Heart left ventricle (tissue), 16 donors: ENCODE data around the gene CPXM2. TPM values are rescaled to one million over a fixed set of nuclear protein-coding genes. Genes with fewer than 3 reads are reported as not detected.

Experiments used
- ATAC-seq, 4 donors: fragments of 200-7000 bp; cut with Tn5 transposase; one replicate each; pipeline ENCODE4 v1.9.1; 2020 to 2022; ENCODE audit warnings: moderate library complexity in 4 of 4, mild to moderate bottlenecking in 3 of 4, moderate number of reproducible peaks in 1 of 4
- DNase-seq, 5 donors: peaks; one replicate each; pipeline ENCODE4 v3.0.0-alpha.2; 2020
- H3K27ac ChIP-seq, 12 donors: fragments of 200-600 bp; sonication (generic) in 4 of 12; one replicate each; pipeline versions ENCODE4 v1.5.0 to v1.8.0; 2016 to 2022; ENCODE audit warnings: mild to moderate bottlenecking in 2 of 12
- H3K27me3 ChIP-seq, 9 donors: fragments of 200-600 bp; sonication (generic) in 2 of 9; one replicate each; pipeline versions ENCODE4 v1.5.1 to v1.8.0; 2016 to 2022; ENCODE audit warnings: mild to moderate bottlenecking in 3 of 9
- H3K36me3 ChIP-seq, 9 donors: fragments of 200-600 bp; sonication (generic) in 2 of 9; one replicate each; pipeline versions ENCODE4 v1.5.0 to v1.8.0; 2018 to 2022; ENCODE audit warnings: mild to moderate bottlenecking in 2 of 9
- H3K4me1 ChIP-seq, 12 donors: fragments of 200-600 bp; sonication (generic) in 4 of 12; one replicate each; pipeline versions ENCODE4 v1.5.0 to v1.8.0; 2016 to 2022; ENCODE audit warnings: mild to moderate bottlenecking in 3 of 12
- H3K4me3 ChIP-seq, 12 donors: fragments of 200-600 bp; sonication (generic) in 4 of 12; one replicate each; pipeline versions ENCODE4 v1.5.0 to v1.8.0; 2017 to 2022; ENCODE audit warnings: mild to moderate bottlenecking in 9 of 12, moderate library complexity in 4 of 12
- H3K9me3 ChIP-seq, 12 donors: fragments of 200-600 bp; sonication (generic) in 4 of 12; one replicate each; pipeline versions ENCODE4 v1.5.0 to v1.8.0; 2016 to 2022; ENCODE audit warnings: mild to moderate bottlenecking in 1 of 12
- CTCF ChIP-seq, 12 donors: fragments of 200-600 bp; sonication (generic) in 4 of 12; IDR thresholded peaks; one replicate each; pipeline versions ENCODE4 v1.5.0 to v1.8.0; 2018 to 2022; ENCODE audit warnings: antibody characterized with exemption in 12 of 12, mild to moderate bottlenecking in 5 of 12
- POLR2A ChIP-seq, 2 donors: fragments of 450-650 bp; IDR thresholded peaks; one replicate each; pipeline ENCODE4 v1.6.1; 2017; ENCODE audit warnings: antibody characterized with exemption in 2 of 2, mild to moderate bottlenecking in 2 of 2, moderate library complexity in 2 of 2
- WGBS, 4 donors: extraction: QIAGEN DNeasy Blood & Tissue Kit in 2 of 4; methylation state at CpG; one replicate each; pipeline versions ENCODE4 v1.1.5 to v1.1.7; 2013 to 2018; 5-methylcytosine and 5-hydroxymethylcytosine counted together
- intact Hi-C, 10 donors: fragments of 100-400 bp; cut with DNase I; formaldehyde crosslinking; loops; one replicate each; pipeline versions ENCODE4 v1.11.1 to v1.14.2; 2022
- polyA plus RNA-seq, 2 donors: library from polyadenylated mRNA; stranded (reverse); fragments of 200-250 nt; gene quantifications; one replicate each; pipeline ENCODE4 v1.2.3, GENCODE V29; 2013
- total RNA-seq, 9 donors: library from RNA; depleted of rRNA in 2 of 9; stranded (reverse); fragments of >200 nt in 2 of 9; fragmentation: NEBNext Ultra II Directional in 3 of 9; extraction: Animal tissue kit (Norgen Biotek cat#: 25700) in 3 of 9; gene quantifications; one replicate each; pipeline versions ENCODE4 v1.1.0 to v1.2.4, GENCODE V29; 2016 to 2023
- donor health status: ischemic (EF 13 %, LVEDD 7.1; RV severe dilation, severe dysfunction).
- donor health status: healthy with polysubstance abuse.
- donor health status: DM: no; HTN: yes; CAD: no.
- donor health status: DM: no; HTN: no; CAD: no.
- donor health status: ischemic (EF 25% LVEDD 6.9; RV normal size, moderate dysfunction).
- donor health status: ischemic (EF 25% LVEDD 5.7; RV mildly dilated, moderate dysfunction).
- donor health status: healthy.
- donor health status: DM: yes; HTN: yes; CAD: no.
- donor health status: ischemic (EF 35%, LVEDD 5.7; RV mildly dilated, moderate dysfunction).
- donor health status: nonischemic (EF 11% LVEDD 7.7; RV severe dilation, severe dysfunction).
- donor health status: DM: yes; HTN: yes; CAD: no.
- donor health status: PGD.
- donor health status: ischemic (EF 29% LVEDD 5.4; RV normal size, mild dysfunction).
- donor health status: nonischemic (EF 23%, LVEDD 6.1; RV moderate dilation, normal function).

Gene CPXM2
- total and polyA plus RNA-seq, 11 donors, result 1.1 to 23.2 (median 4.2) TPM

- H3K27ac ChIP-seq, result no peak overlapping the region
- H3K4me1 ChIP-seq, result no peaks in the 10 kb centered on the region
- no peak for ATAC-seq
- H3K4me3 ChIP-seq, result no peak overlapping the region
- no peak for TF ChIP-seq POLR2A (IDR thresholded peaks at IDR 0.05)
- TF ChIP-seq CTCF (IDR thresholded peaks at IDR 0.05), result no peak
- intact Hi-C loops, result no loop called here
- 88 to 95% (median 89%) methylated on average over 13 of the region's 13 CpGs for WGBS, 4 donors
- H3K9me3 ChIP-seq, result peaks cover 0 to 6% (median 0%) of the 10 kb centered on the region in 12 donors
- H3K36me3 ChIP-seq, result no peaks in the 10 kb centered on the region
- no peaks in the 10 kb centered on the region for H3K27me3 ChIP-seq
- no peak for DNase-seq
Measured at GRCh38 chr10:123790132-123790885, 101.3 kb downstream of the CPXM2 start.

GRCh38 chr10:123788981-123789380, 102.6 kb downstream of the CPXM2 start:
- Histone ChIP-seq H3K4me3 (no peak overlapping the region), H3K27ac (no peak overlapping the region), H3K4me1 (peaks cover 0 to 2% (median 0%) of the 10 kb centered on the region in 12 donors), H3K9me3 (peaks cover 0 to 6% (median 0%) of the 10 kb centered on the region in 12 donors), H3K36me3 (no peaks in the 10 kb centered on the region), H3K27me3 (no peaks in the 10 kb centered on the region)
- 84 to 88% (median 86%) methylated on average over 5 of the region's 5 CpGs for WGBS, 4 donors
- TF ChIP-seq POLR2A (IDR thresholded peaks at IDR 0.05), result no peak
- TF ChIP-seq CTCF (IDR thresholded peaks at IDR 0.05), result no peak
- DNase-seq (no peak), ATAC-seq (no peak)
- intact Hi-C loops, result no loop called here

GRCh38 chr10:123787566-123787965, 104.0 kb downstream of the CPXM2 start:
- Histone ChIP-seq H3K36me3 (no peaks in the 10 kb centered on the region), H3K4me3 (no peak overlapping the region), H3K4me1 (peaks cover 0 to 5% (median 0%) of the 10 kb centered on the region in 12 donors), H3K27me3 (no peaks in the 10 kb centered on the region), H3K9me3 (peaks cover 0 to 6% (median 0%) of the 10 kb centered on the region in 12 donors), H3K27ac (no peak overlapping the region)
- no peak for ATAC-seq
- intact Hi-C loops, result no loop called here
- WGBS, 4 donors, result 75 to 86% (median 86%) methylated on average over 5 of the region's 5 CpGs
- TF ChIP-seq CTCF (IDR thresholded peaks at IDR 0.05) (no peak), POLR2A (IDR thresholded peaks at IDR 0.05) (no peak)
- DNase-seq, result no peak

- WGBS, 4 donors, result 8 to 43% (median 30%) methylated on average over 1 of the region's 1 CpG; no CpG with 5 or more reads in 1 of the 4 donors
- ATAC-seq, result no peak
- Histone ChIP-seq H3K4me3 (no peak overlapping the region), H3K4me1 (peaks cover 0 to 5% (median 0%) of the 10 kb centered on the region in 12 donors), H3K27me3 (no peaks in the 10 kb centered on the region), H3K9me3 (peaks cover 0 to 6% (median 0%) of the 10 kb centered on the region in 12 donors), H3K27ac (no peak overlapping the region), H3K36me3 (no peaks in the 10 kb centered on the region)
- TF ChIP-seq POLR2A (IDR thresholded peaks at IDR 0.05) (no peak), CTCF (IDR thresholded peaks at IDR 0.05) (no peak)
- no peak for DNase-seq
- intact Hi-C loops, result no loop called here
Measured at GRCh38 chr10:123786896-123787295, 104.7 kb downstream of the CPXM2 start.
